Brain microvascular endothelial cell (primary cell): ENCODE data around the gene MYMK.

Source experiments
- DNase-seq: peaks from one replicate; pipeline ENCODE4 v3.0.0-alpha.2; 2020
- H3K27ac ChIP-seq: fragments of 250-450 bp; sonication (Bioruptor Pico); 2 replicates; pipeline ENCODE4 v1.5.1; 2020; ENCODE audit warnings: mild to moderate bottlenecking, moderate library complexity
- H3K27me3 ChIP-seq: fragments of 250-450 bp; sonication (Bioruptor Pico); replicated peaks from 2 replicates; pipeline ENCODE4 v1.5.1; 2020; ENCODE audit warnings: mild to moderate bottlenecking
- H3K36me3 ChIP-seq: fragments of 250-450 bp; sonication (Bioruptor Pico); replicated peaks from 2 replicates; pipeline ENCODE4 v1.5.1; 2020; ENCODE audit warnings: mild to moderate bottlenecking
- H3K4me3 ChIP-seq: 2 replicates; pipeline ENCODE4 v1.5.1; 2011; ENCODE audit warnings: low read depth, mild to moderate bottlenecking, control low read depth, low read length, moderate library complexity
- in situ Hi-C: cut with HindIII; loops from 2 replicates; pipeline ENCODE4 v1.10.0; 2017; ENCODE audit warnings: low sequenced_read_pairs, low pct_ligation_motif_present
- TF ChIP-seq, protein P1 (sequence below): IDR thresholded peaks from 2 replicates; pipeline ENCODE4 v1.5.1; 2011; ENCODE audit warnings: low read depth, mild to moderate bottlenecking, moderate library complexity, low read length, control low read depth, inconsistent platforms; ENCODE audit errors: missing control alignments

MYMK gene

DNA sequence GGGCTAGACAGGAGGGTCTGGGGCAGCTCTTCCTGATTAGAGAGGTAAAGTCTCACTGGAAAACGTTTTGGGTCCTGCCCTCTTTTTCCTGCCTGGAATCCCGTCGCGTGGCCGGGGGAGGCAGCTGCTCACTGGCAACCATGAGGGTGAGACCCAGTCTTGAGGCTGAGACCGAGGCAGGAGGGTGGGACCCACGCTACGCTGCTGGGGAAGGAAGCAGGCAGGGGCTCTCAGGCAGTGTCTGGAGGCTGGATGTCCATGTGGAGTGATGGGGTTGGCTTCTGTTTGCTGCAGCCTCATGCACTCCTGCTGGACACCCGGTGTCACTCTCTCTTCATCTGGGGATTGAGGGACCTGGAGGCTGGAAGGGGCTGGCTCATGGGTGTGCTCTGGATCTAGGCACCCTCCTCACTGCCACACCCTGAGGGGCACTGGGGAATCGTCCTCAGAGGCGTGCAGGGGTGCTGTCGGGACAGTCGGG is 34.5 kb downstream of the MYMK start:
- Histone ChIP-seq H3K36me3 (no peaks in the 10 kb centered on the region), H3K4me3 (no peak overlapping the region), H3K27me3 (no peaks in the 10 kb centered on the region), H3K27ac (no peak overlapping the region)
- in situ Hi-C loops, result no loop called here
- TF ChIP-seq, protein P1, sequence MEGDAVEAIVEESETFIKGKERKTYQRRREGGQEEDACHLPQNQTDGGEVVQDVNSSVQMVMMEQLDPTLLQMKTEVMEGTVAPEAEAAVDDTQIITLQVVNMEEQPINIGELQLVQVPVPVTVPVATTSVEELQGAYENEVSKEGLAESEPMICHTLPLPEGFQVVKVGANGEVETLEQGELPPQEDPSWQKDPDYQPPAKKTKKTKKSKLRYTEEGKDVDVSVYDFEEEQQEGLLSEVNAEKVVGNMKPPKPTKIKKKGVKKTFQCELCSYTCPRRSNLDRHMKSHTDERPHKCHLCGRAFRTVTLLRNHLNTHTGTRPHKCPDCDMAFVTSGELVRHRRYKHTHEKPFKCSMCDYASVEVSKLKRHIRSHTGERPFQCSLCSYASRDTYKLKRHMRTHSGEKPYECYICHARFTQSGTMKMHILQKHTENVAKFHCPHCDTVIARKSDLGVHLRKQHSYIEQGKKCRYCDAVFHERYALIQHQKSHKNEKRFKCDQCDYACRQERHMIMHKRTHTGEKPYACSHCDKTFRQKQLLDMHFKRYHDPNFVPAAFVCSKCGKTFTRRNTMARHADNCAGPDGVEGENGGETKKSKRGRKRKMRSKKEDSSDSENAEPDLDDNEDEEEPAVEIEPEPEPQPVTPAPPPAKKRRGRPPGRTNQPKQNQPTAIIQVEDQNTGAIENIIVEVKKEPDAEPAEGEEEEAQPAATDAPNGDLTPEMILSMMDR, result no peak
- DNase-seq, result no peak

DNA sequence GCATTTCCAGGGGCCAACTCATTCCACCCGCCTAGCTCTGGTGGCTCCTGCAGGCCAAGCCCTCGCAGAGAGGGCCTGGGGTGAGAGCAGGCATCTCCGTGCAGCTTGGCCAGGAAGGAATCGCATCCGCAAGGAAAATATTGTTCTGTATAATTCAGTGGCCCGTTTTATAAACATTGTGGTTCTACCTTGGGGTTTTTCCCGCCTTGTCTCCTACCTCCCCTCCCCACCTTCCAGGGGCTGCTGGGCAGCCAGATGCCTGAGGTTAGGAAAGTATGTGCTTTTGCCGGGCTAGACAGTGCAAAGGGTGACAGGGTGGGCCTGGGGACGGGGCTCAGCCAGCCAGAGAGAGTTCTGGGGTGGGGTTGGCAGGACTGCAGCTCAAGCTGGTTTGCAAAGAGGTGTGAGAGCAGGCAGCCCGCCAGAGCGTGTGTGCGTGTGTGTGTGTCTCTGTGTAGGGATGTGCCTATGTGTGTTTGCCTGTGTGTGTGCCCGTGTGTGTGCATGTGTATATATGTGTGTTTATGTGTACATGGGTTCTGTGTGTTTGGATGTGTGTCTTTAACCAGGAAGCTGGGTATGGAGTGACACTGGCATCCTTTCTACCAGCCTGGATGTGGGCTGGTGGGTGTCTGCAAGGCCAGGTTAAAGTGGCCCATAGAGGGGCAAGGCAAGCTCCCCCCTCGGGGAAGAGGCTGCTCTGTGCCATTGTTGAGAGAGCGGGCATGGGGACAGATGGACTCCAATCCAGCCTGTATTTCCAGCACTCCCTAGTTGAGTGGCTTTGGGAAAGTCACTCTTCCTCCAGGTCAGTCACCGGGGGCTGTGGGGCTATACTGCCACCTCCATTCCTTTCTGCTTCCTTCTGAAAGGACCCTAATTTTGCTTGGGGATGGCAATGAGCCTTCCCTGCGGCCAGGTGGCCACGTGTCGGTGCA is 35.2 kb downstream of the MYMK start:
- DNase-seq, result no peak
- H3K27ac ChIP-seq, result no peak overlapping the region
- no peaks in the 10 kb centered on the region for H3K36me3 ChIP-seq
- TF ChIP-seq, protein P1, result no peak
- no peaks in the 10 kb centered on the region for H3K27me3 ChIP-seq
- no peak overlapping the region for H3K4me3 ChIP-seq
- in situ Hi-C loops, result no loop called here

DNA sequence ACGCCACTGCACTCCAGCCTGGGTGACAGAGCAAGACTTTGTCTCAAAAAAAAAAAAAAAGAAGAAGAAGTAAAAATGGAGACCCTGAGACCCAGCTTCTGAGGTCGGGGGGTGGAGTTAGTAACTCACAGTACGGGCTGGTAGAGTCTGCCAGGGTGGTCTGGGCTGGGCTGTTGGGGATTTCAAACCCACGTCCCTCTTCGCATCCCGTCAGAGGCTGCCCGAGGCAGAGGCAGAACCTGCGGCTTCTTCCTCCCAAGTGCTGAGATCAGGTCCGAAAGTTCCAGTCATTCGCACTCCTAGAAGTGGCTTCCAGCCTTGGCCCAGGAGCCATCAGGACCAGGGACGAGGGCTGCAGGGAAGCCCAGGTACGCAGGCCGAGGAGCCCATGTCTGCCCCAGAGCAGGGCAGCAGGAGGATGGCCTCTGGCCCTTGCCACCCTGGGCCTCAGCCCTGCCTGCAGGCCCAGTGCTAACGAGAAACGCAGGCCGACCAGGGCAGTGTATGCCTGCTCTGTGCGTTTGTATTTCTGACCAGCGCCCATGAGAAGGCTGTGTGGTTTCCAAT is 36.0 kb downstream of the MYMK start:
- H3K4me3 ChIP-seq, result no peak overlapping the region
- no peak overlapping the region for H3K27ac ChIP-seq
- in situ Hi-C loops, result no loop called here
- no peaks in the 10 kb centered on the region for H3K36me3 ChIP-seq
- DNase-seq, result no peak
- no peaks in the 10 kb centered on the region for H3K27me3 ChIP-seq
- TF ChIP-seq, protein P1, result no peak

DNA sequence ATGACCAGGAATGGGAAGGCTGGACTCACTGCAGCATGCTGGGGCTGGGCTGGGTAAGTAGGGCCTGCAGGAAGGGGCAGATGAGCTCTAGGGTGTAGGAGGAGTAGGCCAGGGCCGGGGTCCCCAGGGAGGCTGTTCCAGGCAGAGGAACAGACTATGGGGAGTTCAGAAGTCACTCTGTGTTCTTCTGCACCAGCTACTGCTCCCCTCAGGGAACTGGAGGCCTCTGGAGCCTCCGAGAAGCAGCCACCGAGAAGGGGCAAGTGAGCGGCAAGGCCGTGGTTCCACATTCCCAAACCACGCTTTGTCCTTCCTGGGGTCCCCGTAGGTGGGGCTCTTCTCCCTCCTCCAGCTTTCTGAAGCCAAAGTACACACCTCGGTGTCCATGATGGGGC is 37.4 kb downstream of the MYMK start:
- TF ChIP-seq, protein P1, result no peak

DNA sequence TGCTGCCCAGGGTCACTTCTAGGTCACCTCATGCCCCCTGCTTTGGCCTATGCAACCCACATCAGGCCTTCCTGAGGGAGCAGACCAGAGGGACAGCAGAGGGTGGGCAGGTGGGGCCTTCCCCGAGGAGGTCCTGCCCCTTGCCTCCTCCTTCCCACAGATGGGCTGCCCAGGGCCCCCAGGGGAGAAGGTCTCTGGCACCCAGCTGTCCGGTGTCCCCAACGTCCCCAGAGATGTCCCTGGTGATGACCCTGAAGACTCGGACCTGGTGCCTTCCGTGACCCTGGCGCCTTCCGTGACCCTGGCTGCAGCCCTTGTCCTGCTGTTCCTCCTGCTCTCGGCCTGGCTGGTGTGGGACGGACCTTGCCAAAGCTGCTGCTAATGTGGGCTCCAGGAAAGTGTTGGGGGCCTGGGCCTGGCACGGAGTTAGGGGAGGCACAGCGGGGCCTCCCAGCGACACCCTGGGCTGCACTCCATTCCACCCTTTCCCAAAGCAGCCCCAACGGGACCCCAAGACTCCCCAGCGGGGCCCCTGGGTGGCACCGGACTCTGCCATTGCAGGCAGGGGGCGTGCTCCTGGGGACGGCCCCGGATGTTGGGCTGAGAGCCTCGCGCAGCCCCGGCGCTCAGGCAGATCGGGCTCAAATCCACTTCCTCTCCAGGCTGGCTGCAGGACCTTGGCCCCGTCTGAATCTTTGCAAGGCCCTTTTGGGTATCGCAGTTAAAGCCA is 39.1 kb downstream of the MYMK start:
- in situ Hi-C loops, result no loop called here
- TF ChIP-seq, protein P1, result no peak
- Histone ChIP-seq H3K27ac (no peak overlapping the region), H3K27me3 (no peaks in the 10 kb centered on the region), H3K4me3 (no peak overlapping the region), H3K36me3 (no peaks in the 10 kb centered on the region)
- no peak for DNase-seq

More for the DNA sequence above, 37.4 kb downstream of the MYMK start:
- no peak for DNase-seq
- no peak overlapping the region for H3K4me3 ChIP-seq
- H3K27ac ChIP-seq, result no peak overlapping the region
- no peaks in the 10 kb centered on the region for H3K27me3 ChIP-seq
- in situ Hi-C loops, result no loop called here
- no peaks in the 10 kb centered on the region for H3K36me3 ChIP-seq
